Measurements from ENCODE around the gene RHBDL1. TPM values are rescaled to one million over a fixed set of nuclear protein-coding genes. Genes with fewer than 3 reads are reported as not detected.

The RHBDL1 gene
- total and polyA plus RNA-seq, 9 of the 15 experiments (the other 6 are each of a cell fraction or from before 2014, with no cell fraction given): 0.03 to 5.6 (median 1.3) TPM; not detected in 1

DNA sequence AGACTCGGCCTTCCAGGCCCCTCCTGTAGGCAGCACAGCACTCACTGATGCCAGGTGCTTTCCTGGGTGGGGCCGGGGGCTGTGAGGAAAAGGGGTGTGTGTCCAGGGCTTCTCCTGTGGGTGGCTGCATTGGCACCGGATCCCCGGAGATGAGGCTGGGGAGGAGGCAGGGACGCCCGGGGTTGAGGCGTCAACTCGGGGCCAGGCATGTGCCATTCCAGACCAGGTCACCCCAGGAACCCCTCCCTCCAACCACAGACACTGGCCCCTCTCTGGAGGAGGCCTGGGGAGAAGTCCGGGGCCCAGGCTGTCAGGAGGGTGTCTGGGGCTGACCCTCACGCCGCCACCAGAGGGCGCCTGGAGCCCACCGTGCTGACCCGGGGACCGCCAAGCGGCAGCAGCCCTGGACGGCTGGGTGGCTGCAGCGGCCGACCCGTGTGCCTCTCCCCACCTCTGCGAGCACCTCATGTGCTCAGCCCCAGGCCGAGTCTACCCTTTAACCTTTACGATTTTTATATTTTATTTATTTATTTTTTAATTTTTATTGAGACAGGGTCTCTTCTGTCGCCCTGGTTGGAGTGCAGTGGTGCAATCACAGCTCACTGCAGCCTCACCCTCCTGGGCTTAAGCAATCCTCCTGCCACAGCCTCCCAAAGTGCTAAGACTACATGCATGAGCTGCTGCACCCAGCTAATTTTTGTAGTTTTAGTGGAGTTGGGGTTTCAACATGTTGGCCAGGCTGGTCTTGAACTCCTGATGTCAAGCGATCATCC is 36.3 kb downstream of the RHBDL1 start (continued):
- TF ChIP-seq, protein P1, sequence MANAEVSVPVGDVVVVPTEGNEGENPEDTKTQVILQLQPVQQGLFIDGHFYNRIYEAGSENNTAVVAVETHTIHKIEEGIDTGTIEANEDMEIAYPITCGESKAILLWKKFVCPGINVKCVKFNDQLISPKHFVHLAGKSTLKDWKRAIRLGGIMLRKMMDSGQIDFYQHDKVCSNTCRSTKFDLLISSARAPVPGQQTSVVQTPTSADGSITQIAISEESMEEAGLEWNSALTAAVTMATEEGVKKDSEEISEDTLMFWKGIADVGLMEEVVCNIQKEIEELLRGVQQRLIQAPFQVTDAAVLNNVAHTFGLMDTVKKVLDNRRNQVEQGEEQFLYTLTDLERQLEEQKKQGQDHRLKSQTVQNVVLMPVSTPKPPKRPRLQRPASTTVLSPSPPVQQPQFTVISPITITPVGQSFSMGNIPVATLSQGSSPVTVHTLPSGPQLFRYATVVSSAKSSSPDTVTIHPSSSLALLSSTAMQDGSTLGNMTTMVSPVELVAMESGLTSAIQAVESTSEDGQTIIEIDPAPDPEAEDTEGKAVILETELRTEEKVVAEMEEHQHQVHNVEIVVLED (CRISPR knock-in tag; IDR thresholded peaks at IDR 0.05): no peak
- no peak for TF ChIP-seq EZH2 (IDR thresholded peaks at IDR 0.05; ENCODE audit: borderline replicate concordance, low read depth, low read length)
- no peak for TF ChIP-seq COPS2 (conservative IDR thresholded peaks at IDR 0.05)
- TF ChIP-seq STAG1 (CRISPR knock-in tag; IDR thresholded peaks at IDR 0.05; ENCODE audit: borderline replicate concordance): peak; percentile 96
- 0 out of 2 replicates have a peak, but pooled peaks have one; percentile 29 for TF ChIP-seq LCOR (CRISPR knock-in tag; IDR thresholded peaks at IDR 0.05)
- no peak for TF ChIP-seq ZKSCAN3 (CRISPR knock-in tag; IDR thresholded peaks at IDR 0.05)
- no peak for TF ChIP-seq RBBP5 (IDR thresholded peaks at IDR 0.05; ENCODE audit: borderline replicate concordance, insufficient read depth, low read length, poor library complexity, severe bottlenecking)
- TF ChIP-seq, protein P2, sequence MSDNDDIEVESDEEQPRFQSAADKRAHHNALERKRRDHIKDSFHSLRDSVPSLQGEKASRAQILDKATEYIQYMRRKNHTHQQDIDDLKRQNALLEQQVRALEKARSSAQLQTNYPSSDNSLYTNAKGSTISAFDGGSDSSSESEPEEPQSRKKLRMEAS (CRISPR knock-in tag; IDR thresholded peaks at IDR 0.05): 0 out of 2 replicates have a peak, but pooled peaks have one; percentile 10
- TF ChIP-seq, protein P3, sequence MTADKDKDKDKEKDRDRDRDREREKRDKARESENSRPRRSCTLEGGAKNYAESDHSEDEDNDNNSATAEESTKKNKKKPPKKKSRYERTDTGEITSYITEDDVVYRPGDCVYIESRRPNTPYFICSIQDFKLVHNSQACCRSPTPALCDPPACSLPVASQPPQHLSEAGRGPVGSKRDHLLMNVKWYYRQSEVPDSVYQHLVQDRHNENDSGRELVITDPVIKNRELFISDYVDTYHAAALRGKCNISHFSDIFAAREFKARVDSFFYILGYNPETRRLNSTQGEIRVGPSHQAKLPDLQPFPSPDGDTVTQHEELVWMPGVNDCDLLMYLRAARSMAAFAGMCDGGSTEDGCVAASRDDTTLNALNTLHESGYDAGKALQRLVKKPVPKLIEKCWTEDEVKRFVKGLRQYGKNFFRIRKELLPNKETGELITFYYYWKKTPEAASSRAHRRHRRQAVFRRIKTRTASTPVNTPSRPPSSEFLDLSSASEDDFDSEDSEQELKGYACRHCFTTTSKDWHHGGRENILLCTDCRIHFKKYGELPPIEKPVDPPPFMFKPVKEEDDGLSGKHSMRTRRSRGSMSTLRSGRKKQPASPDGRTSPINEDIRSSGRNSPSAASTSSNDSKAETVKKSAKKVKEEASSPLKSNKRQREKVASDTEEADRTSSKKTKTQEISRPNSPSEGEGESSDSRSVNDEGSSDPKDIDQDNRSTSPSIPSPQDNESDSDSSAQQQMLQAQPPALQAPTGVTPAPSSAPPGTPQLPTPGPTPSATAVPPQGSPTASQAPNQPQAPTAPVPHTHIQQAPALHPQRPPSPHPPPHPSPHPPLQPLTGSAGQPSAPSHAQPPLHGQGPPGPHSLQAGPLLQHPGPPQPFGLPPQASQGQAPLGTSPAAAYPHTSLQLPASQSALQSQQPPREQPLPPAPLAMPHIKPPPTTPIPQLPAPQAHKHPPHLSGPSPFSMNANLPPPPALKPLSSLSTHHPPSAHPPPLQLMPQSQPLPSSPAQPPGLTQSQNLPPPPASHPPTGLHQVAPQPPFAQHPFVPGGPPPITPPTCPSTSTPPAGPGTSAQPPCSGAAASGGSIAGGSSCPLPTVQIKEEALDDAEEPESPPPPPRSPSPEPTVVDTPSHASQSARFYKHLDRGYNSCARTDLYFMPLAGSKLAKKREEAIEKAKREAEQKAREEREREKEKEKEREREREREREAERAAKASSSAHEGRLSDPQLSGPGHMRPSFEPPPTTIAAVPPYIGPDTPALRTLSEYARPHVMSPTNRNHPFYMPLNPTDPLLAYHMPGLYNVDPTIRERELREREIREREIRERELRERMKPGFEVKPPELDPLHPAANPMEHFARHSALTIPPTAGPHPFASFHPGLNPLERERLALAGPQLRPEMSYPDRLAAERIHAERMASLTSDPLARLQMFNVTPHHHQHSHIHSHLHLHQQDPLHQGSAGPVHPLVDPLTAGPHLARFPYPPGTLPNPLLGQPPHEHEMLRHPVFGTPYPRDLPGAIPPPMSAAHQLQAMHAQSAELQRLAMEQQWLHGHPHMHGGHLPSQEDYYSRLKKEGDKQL (CRISPR knock-in tag; IDR thresholded peaks at IDR 0.05; ENCODE audit: borderline replicate concordance): no peak

Measured in K562 (cell line).